ENCODE results near the gene TAOK3. TPM values are rescaled to one million over a fixed set of nuclear protein-coding genes. Genes with fewer than 3 reads are reported as not detected.
A peak's percentile ranks its signal among the peaks of the same experiment; 100 is the strongest.

The TAOK3 gene
- total and polyA plus RNA-seq, 2 of the 4 experiments (the other 2 are of a cell fraction), result 26.3 to 54.5 TPM

GRCh38 chr12:118420673-118421072, 48.0 kb upstream of the TAOK3 start:
- H3K79me1 ChIP-seq (ENCODE audit: low read depth in 1 of 2, low read length in 2 of 2), result no peaks in the 10 kb centered on the region; a peak in 1 of 4 replicates
- no peaks in the 10 kb centered on the region for H3K9me3 ChIP-seq (ENCODE audit: control insufficient read depth, insufficient read depth, low read length)
- WGBS, 2 experiments (ENCODE audit: extremely low coverage in 2 of 2, insufficient read length in 1 of 2), result no CpG with 5 or more reads among the region's 3 CpGs
- no peak overlapping the region for H2BK5ac ChIP-seq (ENCODE audit: low read depth, low read length, poor library complexity, severe bottlenecking)
- intact Hi-C loops (cut with micrococcal nuclease) (no loop called here), dilution Hi-C loops (cut with HindIII; ENCODE audit: low sequenced_read_pairs, unreplicated experiment) (no loop called here), in situ Hi-C loops (cut with MboI; ENCODE audit: low sequenced_read_pairs) (loop anchor here (25.0 kb wide), 1 partner anchor 767 kb away; the partner anchor contains the start of gene HSPB8)
- no TSS peak for BruUV-seq (replicated peaks)
- no peak overlapping the region for H2BK15ac ChIP-seq (ENCODE audit: low read depth, low read length)
- no peak overlapping the region for H3K4me2 ChIP-seq (ENCODE audit: low read depth, low read length)
- no peak overlapping the region for H3K4ac ChIP-seq (ENCODE audit: low read depth, low read length)
- no peak overlapping the region for H2AK5ac ChIP-seq (ENCODE audit: low read depth, low read length)
- H3K27ac ChIP-seq (ENCODE audit: insufficient read depth, low read length), result no peak overlapping the region
- no peak for TF ChIP-seq BHLHE40 (IDR thresholded peaks at IDR 0.05; ENCODE audit: low read depth, low read length)
- TF ChIP-seq MXI1 (IDR thresholded peaks at IDR 0.05; ENCODE audit: borderline replicate concordance, low read depth, low read length), result no peak
- no peak for TF ChIP-seq FOS (IDR thresholded peaks at IDR 0.05; ENCODE audit: low read depth, low read length)
- TF ChIP-seq ELK1 (IDR thresholded peaks at IDR 0.05; ENCODE audit: borderline replicate concordance, low read depth, low read length), result no peak
- no peak for TF ChIP-seq CHD1 (IDR thresholded peaks at IDR 0.05; ENCODE audit: low read depth, low read length)
- no peak for TF ChIP-seq MAFK (IDR thresholded peaks at IDR 0.05; ENCODE audit: low read depth, low read length)
- no peak for TF ChIP-seq CTCF (conservative IDR thresholded peaks at IDR 0.05; ENCODE audit: low read depth, low read length)
- TF ChIP-seq MAZ (IDR thresholded peaks at IDR 0.05; ENCODE audit: borderline replicate concordance, low read depth, low read length), result no peak
- TF ChIP-seq CEBPB (IDR thresholded peaks at IDR 0.05; ENCODE audit: low read depth, low read length), result no peak
- TF ChIP-seq USF2 (IDR thresholded peaks at IDR 0.05; ENCODE audit: low read depth, low read length), result no peak
- TF ChIP-seq RAD21 (IDR thresholded peaks at IDR 0.05; ENCODE audit: low read length), result no peak
- no peak for TF ChIP-seq RCOR1 (IDR thresholded peaks at IDR 0.05; ENCODE audit: insufficient replicate concordance, low read length)
- TF ChIP-seq POLR2A (IDR thresholded peaks at IDR 0.05; ENCODE audit: low read depth, low read length), result no peak
- TF ChIP-seq RFX5 (IDR thresholded peaks at IDR 0.05; ENCODE audit: low read depth, low read length), result no peak
- DNase-seq, result no peak
- ATAC-seq (ENCODE audit: low read depth), result no peak
- no peak overlapping the region for H4K5ac ChIP-seq (ENCODE audit: low read depth, low read length)
- H3K14ac ChIP-seq (replicated peaks; ENCODE audit: low read depth, low read length), result no peak overlapping the region
- no peak overlapping the region for H2AFZ ChIP-seq (replicated peaks; ENCODE audit: low read length, poor library complexity)
- H4K20me1 ChIP-seq (ENCODE audit: insufficient read depth, low read length), result no peaks in the 10 kb centered on the region
- no peaks in the 10 kb centered on the region for H3K27me3 ChIP-seq (ENCODE audit: control insufficient read depth, insufficient read depth, low read length)
- no peaks in the 10 kb centered on the region; the same call in 1 of the 2 replicates for H3K9me1 ChIP-seq (ENCODE audit: insufficient read depth, low read length)
- H2AK9ac ChIP-seq (replicated peaks; ENCODE audit: low read depth, low read length, poor library complexity), result peak overlapping the region; percentile 38
- H3K9ac ChIP-seq (ENCODE audit: low read depth, low read length), result no peak overlapping the region
- no peak overlapping the region for H2BK20ac ChIP-seq (ENCODE audit: low read depth, low read length)
- H4K91ac ChIP-seq (ENCODE audit: insufficient read depth, low read depth, low read length), result no peak overlapping the region
- H3K18ac ChIP-seq (ENCODE audit: low read depth, low read length), result no peak overlapping the region
- H4K8ac ChIP-seq (ENCODE audit: low read depth in 2 of 2, low read length in 2 of 2), result no peak overlapping the region
- ChIA-PET CTCF (no interaction called here), POLR2A (ENCODE audit: unreplicated experiment) (no interaction called here)
- no peak overlapping the region for H2BK120ac ChIP-seq (ENCODE audit: low read depth, low read length)
- peaks cover 8% of the 10 kb centered on the region for H3K36me3 ChIP-seq (ENCODE audit: control insufficient read depth, insufficient read depth, low read length)
- no peak overlapping the region for H3K23ac ChIP-seq (ENCODE audit: low read depth, low read length)
- no peaks in the 10 kb centered on the region for H3K4me1 ChIP-seq (ENCODE audit: control insufficient read depth, insufficient read depth, low read length)
- H3K56ac ChIP-seq (ENCODE audit: extremely low read depth, insufficient read depth, low read length), result no peak overlapping the region
- H3K4me3 ChIP-seq (ENCODE audit: insufficient read depth, low read depth, low read length), result no peak overlapping the region
